GM21737 (cell line): ENCODE measurements around the gene BRD8.

Experiments used
- ATAC-seq: cut with Tn5 transposase; IDR thresholded peaks from one replicate; pipeline ENCODE4 v1.9.1; 2021; ENCODE audit warnings: mild to moderate bottlenecking, moderate library complexity; ENCODE audit not compliant: unreplicated experiment

The BRD8 gene

DNA sequence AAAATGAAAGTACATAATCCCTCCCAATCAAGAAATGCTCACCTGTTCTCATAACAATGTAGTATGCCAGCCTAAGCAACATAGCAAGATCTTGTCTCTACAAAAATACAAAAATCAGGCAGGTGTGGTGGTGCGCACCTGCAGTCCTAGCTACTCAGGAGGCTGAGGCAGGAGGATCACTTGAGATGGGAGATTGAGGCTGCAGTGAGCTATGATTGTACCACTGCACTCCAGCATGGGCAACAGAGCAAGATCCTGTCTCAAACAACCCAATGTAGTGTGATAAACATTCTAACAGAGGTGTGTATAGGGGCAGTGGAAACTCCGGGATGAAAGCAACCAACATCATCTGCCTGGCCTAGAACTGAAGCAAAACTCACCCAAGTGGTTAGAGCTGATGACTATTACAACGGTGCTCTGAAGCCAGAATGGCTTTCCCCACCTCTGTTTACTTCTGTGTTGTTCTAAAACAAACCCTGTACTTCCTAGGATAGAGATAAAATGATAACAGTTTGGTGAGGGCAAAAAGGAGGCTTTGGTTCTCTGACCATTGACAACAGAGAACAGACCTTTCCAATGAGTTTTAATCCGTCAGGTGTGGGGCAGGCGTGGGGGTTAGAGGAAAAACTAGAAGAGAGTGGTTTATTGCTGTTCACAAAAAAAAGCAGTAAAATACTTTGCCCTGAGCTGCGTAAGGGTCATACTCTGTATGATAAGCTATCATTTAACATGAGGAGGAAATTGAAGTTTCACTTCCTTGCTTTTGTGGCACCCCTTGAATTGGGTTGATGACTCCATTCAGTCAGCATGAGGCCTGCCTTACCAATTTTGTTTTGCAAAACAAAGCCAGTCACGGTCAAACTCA lies 75.7 kb downstream of the BRD8 start:
- no peak for ATAC-seq

GRCh38 chr5:138096997-138097828 lies 81.2 kb downstream of the BRD8 start:
- no peak for ATAC-seq

DNA sequence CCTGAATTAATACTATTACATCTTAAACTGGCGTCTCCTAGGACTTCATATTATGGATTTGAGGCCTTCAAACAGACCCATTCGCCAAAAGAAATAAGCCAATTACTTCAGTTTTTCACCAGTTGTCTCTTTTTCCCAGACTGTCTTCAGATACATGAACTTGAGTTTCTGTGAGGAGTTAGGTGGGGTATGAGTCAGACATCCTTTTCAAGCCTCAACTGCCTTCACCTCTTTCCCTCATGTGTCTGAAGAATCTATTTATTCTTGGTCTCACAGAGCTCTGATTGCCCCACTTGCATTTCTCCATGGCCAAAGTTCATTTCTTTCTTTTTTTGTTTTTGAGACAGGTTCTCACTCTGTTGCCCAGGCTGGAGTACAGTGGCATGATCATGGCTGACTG lies 82.1 kb downstream of the BRD8 start:
- ATAC-seq = no peak

DNA sequence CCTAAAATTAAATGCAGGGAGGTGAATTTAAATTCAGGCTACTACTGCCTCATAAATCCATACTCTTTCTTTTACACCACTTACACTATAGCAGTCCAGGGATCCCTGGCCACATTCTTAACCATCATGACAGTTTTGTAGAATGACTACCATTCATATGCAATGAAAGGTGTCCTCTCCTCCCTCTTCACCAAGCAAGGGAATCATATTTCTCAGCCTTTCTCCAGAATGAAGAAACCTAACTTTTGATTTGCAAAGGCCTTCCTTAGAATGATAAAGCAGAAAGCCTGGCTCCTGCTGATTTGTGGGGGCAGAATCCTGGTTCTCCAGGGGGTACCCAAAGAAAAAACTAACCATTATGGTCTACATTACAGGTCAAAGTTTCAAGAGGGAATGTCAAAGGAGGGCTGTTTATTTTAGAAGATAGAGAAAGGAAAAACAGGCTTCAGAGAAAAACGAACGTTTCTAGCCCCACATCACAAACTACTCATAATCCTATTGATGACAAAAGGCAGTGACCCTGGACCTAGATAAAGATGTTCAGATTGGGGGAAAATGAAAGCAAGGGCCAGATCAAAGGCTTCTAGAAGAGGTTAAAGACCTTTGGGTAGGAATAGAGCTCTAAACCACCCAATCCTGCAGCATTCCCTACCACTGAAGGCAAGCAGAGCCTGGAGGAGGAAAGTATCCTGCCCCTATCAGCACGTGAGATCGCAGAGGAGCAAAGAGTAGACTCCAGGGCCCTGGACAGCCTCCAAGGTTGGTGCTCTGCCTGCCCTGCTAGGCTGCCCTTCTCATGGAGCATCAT lies 83.1 kb downstream of the BRD8 start:
- no peak for ATAC-seq

DNA sequence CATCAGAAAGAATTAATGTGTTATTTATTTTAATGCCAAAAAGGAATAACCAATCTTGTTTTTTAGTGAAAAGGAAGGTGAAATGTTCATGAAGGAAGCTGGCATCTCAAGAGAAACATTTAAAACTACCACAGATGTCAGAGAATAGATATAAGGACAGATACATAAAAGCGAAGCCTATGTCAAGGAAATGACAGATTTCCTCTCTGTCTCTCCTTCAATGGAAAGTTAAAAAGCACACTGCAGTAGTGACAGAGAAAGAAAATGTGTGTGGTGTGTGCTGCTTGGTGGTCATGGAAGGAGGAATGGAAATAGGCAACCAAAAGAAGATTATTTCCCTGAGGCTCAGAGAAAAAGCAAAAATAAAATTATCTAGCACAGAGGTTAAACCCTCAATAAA lies 85.4 kb downstream of the BRD8 start:
- no peak for ATAC-seq

DNA sequence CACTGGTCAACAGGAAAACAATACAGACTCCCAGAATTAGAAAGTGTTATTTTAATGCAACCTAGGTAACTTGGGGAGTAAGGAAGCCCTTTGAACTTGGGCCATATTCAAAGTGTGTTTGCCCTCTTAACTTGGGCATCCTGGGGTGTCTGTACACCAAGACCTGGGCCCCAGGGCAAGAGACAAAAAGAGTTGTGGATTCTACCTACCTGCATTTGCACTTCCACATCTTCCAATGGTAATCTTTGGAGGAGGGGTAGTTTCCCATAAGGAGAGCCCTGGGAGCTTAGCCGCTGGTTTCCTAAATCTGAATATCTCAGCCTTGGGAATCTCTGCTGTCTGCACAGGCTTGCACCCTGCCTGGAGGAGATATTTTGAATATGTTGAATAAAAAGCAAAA lies 86.1 kb downstream of the BRD8 start:
- no peak for ATAC-seq

- ATAC-seq = no peak
These were observed 86.7 kb downstream of the BRD8 start for GRCh38 chr5:138091685-138092084.
